ENCODE results near the gene STUB1.

GRCh38 chr16:726188-726437 is 45.9 kb downstream of the STUB1 start:
- TF ChIP-seq CTCF (conservative IDR thresholded peaks at IDR 0.05; ENCODE audit: low read depth in 2 of 2) = no peak
- TF ChIP-seq EZH2 (IDR thresholded peaks at IDR 0.05; ENCODE audit: low read depth, unreplicated experiment) = no peak
- no peak for TF ChIP-seq POLR2AphosphoS5 (IDR thresholded peaks at IDR 0.05; ENCODE audit: low read depth)
- no peak for TF ChIP-seq CREB1 (CRISPR knock-in tag; IDR thresholded peaks at IDR 0.05; ENCODE audit: low read depth)
- TF ChIP-seq ETS1 (IDR thresholded peaks at IDR 0.05) = no peak
- no peak for TF ChIP-seq JUNB (IDR thresholded peaks at IDR 0.05; ENCODE audit: unreplicated experiment)
- no peak for TF ChIP-seq ZNF331 (CRISPR knock-in tag; IDR thresholded peaks at IDR 0.05; ENCODE audit: low read depth)
- no peak for TF ChIP-seq EZH2phosphoT487 (IDR thresholded peaks at IDR 0.05; ENCODE audit: unreplicated experiment)
- no peak for TF ChIP-seq NANOG (IDR thresholded peaks at IDR 0.05; ENCODE audit: borderline replicate concordance)
- no peak for TF ChIP-seq ZNF114 (CRISPR knock-in tag; IDR thresholded peaks at IDR 0.05)
- no peak for TF ChIP-seq REST (IDR thresholded peaks at IDR 0.05; ENCODE audit: unreplicated experiment)
- TF ChIP-seq STAT1 (IDR thresholded peaks at IDR 0.05; ENCODE audit: unreplicated experiment) = no peak

Data from GM23338 (cell line).